ENCODE results near the gene NBAS.
A peak's percentile ranks its signal among the peaks of the same experiment; 100 is the strongest.

The NBAS gene

DNA sequence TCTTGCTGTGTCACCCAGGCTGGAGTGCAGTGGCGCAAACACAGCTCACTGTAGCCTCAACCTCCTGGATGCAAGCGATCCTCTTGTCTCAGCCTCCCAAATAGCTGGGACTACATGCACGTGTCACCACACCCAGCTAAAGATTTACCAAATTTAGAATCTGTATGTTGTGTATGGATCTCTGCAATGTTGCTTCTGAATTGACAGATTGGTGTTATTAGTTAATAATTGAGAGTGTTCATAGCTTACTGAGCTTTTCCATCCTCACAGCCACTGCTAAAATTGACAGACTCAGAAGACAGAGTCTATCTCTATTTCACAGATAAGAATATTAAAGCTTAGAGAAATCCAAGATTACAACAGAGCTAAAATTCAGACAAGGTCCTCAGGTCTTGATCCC is 4.3 kb upstream of the NBAS start:
- no peaks in the 10 kb centered on the region for H4K20me1 ChIP-seq (ENCODE audit: low read depth, low read length)
- H3K79me2 ChIP-seq (ENCODE audit: insufficient read depth, low read length) = peaks cover 3% of the 10 kb centered on the region; the same call in 1 of the 2 replicates
- no peaks in the 10 kb centered on the region for H3K9me2 ChIP-seq (replicated peaks; ENCODE audit: insufficient read depth, low read length)
- H3K4me2 ChIP-seq (ENCODE audit: low read depth, low read length, poor library complexity, severe bottlenecking) = no peak overlapping the region
- no peak for TF ChIP-seq CTCF (IDR thresholded peaks at IDR 0.05; ENCODE audit: insufficient read depth, low read length, poor library complexity, severe bottlenecking)
- no peak for TF ChIP-seq EZH2phosphoT487 (conservative IDR thresholded peaks at IDR 0.05; ENCODE audit: low read length)
- no peaks in the 10 kb centered on the region for H3K36me3 ChIP-seq (ENCODE audit: low read length)
- H3F3A ChIP-seq (ENCODE audit: insufficient read depth) = no peaks in the 10 kb centered on the region
- no peaks in the 10 kb centered on the region for H3K27me3 ChIP-seq (ENCODE audit: low read length)
- no peak overlapping the region for H3K9ac ChIP-seq (ENCODE audit: low read length)
- H2AFZ ChIP-seq (ENCODE audit: low read depth, low read length, severe bottlenecking) = no peak overlapping the region
- H3K27ac ChIP-seq (ENCODE audit: low read depth, low read length) = no peak overlapping the region
- H3K4me3 ChIP-seq (ENCODE audit: insufficient read depth, low read length, poor library complexity, severe bottlenecking) = no peak overlapping the region
- H3K9me3 ChIP-seq (ENCODE audit: insufficient read depth, low read length) = no peaks in the 10 kb centered on the region

GRCh38 chr2:15563227-15564100 is 2.3 kb upstream of the NBAS start:
- no peaks in the 10 kb centered on the region for H4K20me1 ChIP-seq (ENCODE audit: low read depth, low read length)
- H3K9me3 ChIP-seq (ENCODE audit: insufficient read depth, low read length) = no peaks in the 10 kb centered on the region
- no peak overlapping the region for H3K27ac ChIP-seq (ENCODE audit: low read depth, low read length)
- H2AFZ ChIP-seq (ENCODE audit: low read depth, low read length, severe bottlenecking) = no peak overlapping the region
- H3K4me2 ChIP-seq (ENCODE audit: low read depth, low read length, poor library complexity, severe bottlenecking) = no peak overlapping the region
- H3F3A ChIP-seq (ENCODE audit: insufficient read depth) = no peaks in the 10 kb centered on the region
- TF ChIP-seq EZH2phosphoT487 (conservative IDR thresholded peaks at IDR 0.05; ENCODE audit: low read length) (no peak), CTCF (IDR thresholded peaks at IDR 0.05; ENCODE audit: insufficient read depth, low read length, poor library complexity, severe bottlenecking) (no peak)
- no peak overlapping the region for H3K4me3 ChIP-seq (ENCODE audit: insufficient read depth, low read length, poor library complexity, severe bottlenecking)
- peaks cover 12% of the 10 kb centered on the region; the same call in 1 of the 2 replicates for H3K79me2 ChIP-seq (ENCODE audit: insufficient read depth, low read length)
- no peak overlapping the region for H3K9ac ChIP-seq (ENCODE audit: low read length)
- H3K36me3 ChIP-seq (ENCODE audit: low read length) = no peaks in the 10 kb centered on the region
- no peaks in the 10 kb centered on the region for H3K27me3 ChIP-seq (ENCODE audit: low read length)
- no peaks in the 10 kb centered on the region for H3K9me2 ChIP-seq (replicated peaks; ENCODE audit: insufficient read depth, low read length)

- Histone ChIP-seq H3K9me3 (ENCODE audit: insufficient read depth, low read length) (no peaks in the 10 kb centered on the region), H3K9ac (ENCODE audit: low read length) (no peak overlapping the region), H3K79me2 (ENCODE audit: insufficient read depth, low read length) (peaks cover 12% of the 10 kb centered on the region; the same call in 1 of the 2 replicates), H4K20me1 (ENCODE audit: low read depth, low read length) (no peaks in the 10 kb centered on the region), H3K9me2 (replicated peaks; ENCODE audit: insufficient read depth, low read length) (no peaks in the 10 kb centered on the region), H3K4me3 (ENCODE audit: insufficient read depth, low read length, poor library complexity, severe bottlenecking) (no peak overlapping the region), H2AFZ (ENCODE audit: low read depth, low read length, severe bottlenecking) (peak overlapping the region; percentile 94), H3K27me3 (ENCODE audit: low read length) (no peaks in the 10 kb centered on the region), H3F3A (ENCODE audit: insufficient read depth) (no peaks in the 10 kb centered on the region), H3K27ac (ENCODE audit: low read depth, low read length) (no peak overlapping the region), H3K4me2 (ENCODE audit: low read depth, low read length, poor library complexity, severe bottlenecking) (peak overlapping the region; percentile 86), H3K36me3 (ENCODE audit: low read length) (no peaks in the 10 kb centered on the region)
- TF ChIP-seq CTCF (IDR thresholded peaks at IDR 0.05; ENCODE audit: insufficient read depth, low read length, poor library complexity, severe bottlenecking) (no peak), EZH2phosphoT487 (conservative IDR thresholded peaks at IDR 0.05; ENCODE audit: low read length) (no peak)
Observed at GRCh38 chr2:15562354-15563031, 1.4 kb upstream of the NBAS start.

Measured in SU-DHL-6 (cell line).